Measurements from ENCODE around the gene TNFSF11. TPM values are rescaled to one million over a fixed set of nuclear protein-coding genes. Genes with fewer than 3 reads are reported as not detected.

TNFSF11 gene
- total RNA-seq, 1 experiment from 2014 or later = 3.5 TPM

DNA sequence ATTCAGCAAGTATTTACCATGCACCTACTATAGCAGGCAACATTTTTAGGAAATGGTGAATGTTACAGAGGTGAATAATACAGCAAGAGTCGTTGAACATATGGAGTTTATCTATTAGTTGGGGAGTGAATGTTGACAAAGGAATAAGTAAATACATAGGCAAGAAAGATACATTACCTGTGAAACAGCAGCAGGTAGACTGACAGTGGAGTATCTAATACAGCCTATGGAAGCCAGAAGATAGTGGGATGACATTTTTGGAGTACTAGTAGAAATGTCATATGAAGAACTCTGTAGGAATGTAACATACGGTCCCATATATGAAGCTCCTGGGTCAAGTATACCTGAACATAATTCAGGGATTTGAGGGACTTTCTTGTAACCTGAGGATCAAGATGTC is 2.1 kb upstream of the TNFSF11 start:
- Histone ChIP-seq H3K14ac (ENCODE audit: insufficient read depth, low read length) (no peak overlapping the region), H4K8ac (replicated peaks; ENCODE audit: insufficient read length, low read depth, low read length) (no peak overlapping the region), H3K56ac (ENCODE audit: insufficient read length, low read depth, low read length) (no peak overlapping the region), H3K27ac (ENCODE audit: insufficient read length, low read depth, low read length) (no peak overlapping the region), H3K27me3 (ENCODE audit: insufficient read depth, low read length) (no peaks in the 10 kb centered on the region), H3K23ac (ENCODE audit: insufficient read length, low read depth, low read length) (no peak overlapping the region), H4K5ac (ENCODE audit: insufficient read length, low read depth, low read length) (no peak overlapping the region), H3K79me2 (ENCODE audit: insufficient read depth, low read length) (no peaks in the 10 kb centered on the region), H3K4me1 (ENCODE audit: insufficient read depth, low read length) (peaks cover 8% of the 10 kb centered on the region; the same call in 1 of the 2 replicates), H3K79me1 (ENCODE audit: insufficient read depth, low read depth, low read length, poor library complexity, severe bottlenecking) (no peaks in the 10 kb centered on the region), H3K4me2 (ENCODE audit: insufficient read depth, insufficient read length, low read length) (no peak overlapping the region), H3K23me2 (ENCODE audit: insufficient read length, low read depth, low read length, poor library complexity, severe bottlenecking) (peaks cover 10% of the 10 kb centered on the region), H3K18ac (ENCODE audit: insufficient read length, low read depth, low read length) (no peak overlapping the region), H2BK12ac (ENCODE audit: insufficient read length, low read depth, low read length) (no peak overlapping the region), H2BK120ac (ENCODE audit: low read depth, low read length, poor library complexity, severe bottlenecking) (no peak overlapping the region), H2BK5ac (ENCODE audit: insufficient read length, low read length) (no peak overlapping the region), H2AFZ (ENCODE audit: low read length) (no peak overlapping the region), H4K20me1 (ENCODE audit: control insufficient read depth, insufficient read depth, insufficient read length) (no peaks in the 10 kb centered on the region), H3K9me3 (ENCODE audit: control insufficient read depth, low read depth, low read length) (no peaks in the 10 kb centered on the region), H3K4ac (ENCODE audit: low read depth, low read length) (no peak overlapping the region), H2AK5ac (ENCODE audit: insufficient read length, low read length) (no peak overlapping the region), H2BK20ac (ENCODE audit: low read depth, low read length, poor library complexity, severe bottlenecking) (no peak overlapping the region), H3K9ac (ENCODE audit: extremely low read depth, insufficient read length, low read length) (no peak overlapping the region), H2BK15ac (ENCODE audit: low read depth, low read length) (no peak overlapping the region), H3T11ph (ENCODE audit: low read length) (no peak overlapping the region), H4K91ac (ENCODE audit: insufficient read length, low read depth, low read length) (no peak overlapping the region)
- no CpG with 5 or more reads among the region's 2 CpGs for WGBS (ENCODE audit: extremely low coverage, insufficient read length, low lambda C conversion rate)
- Mint-ChIP-seq H3K27me3 (ENCODE audit: low read depth) (peaks cover 20% of the 10 kb centered on the region), H3K4me1 (peaks cover 34 to 35% of the 10 kb centered on the region in 2 experiments), H3K36me3 (ENCODE audit: insufficient read depth in 1 of 3, low read depth in 3 of 3) (peaks cover 12 to 26% (median 25%) of the 10 kb centered on the region in 3 experiments), H3K27ac (no peak overlapping the region), H3K9me3 (peaks cover 15 to 30% of the 10 kb centered on the region in 2 experiments), H3K4me3 (no peak overlapping the region; a peak in 1 of 5 replicates)
- TF ChIP-seq CTCF (conservative IDR thresholded peaks at IDR 0.05) = no peak
- no peak for DNase-seq
